SK-N-SH treated with all-trans-retinoic acid at 6 μM for 48 hours (cell line): Measurements from ENCODE around the gene GXYLT1.

Experiments used
- ATAC-seq: fragments of 200-7000 bp; cut with Tn5 transposase; 3 replicates; pipeline ENCODE4 v1.9.1; 2020; ENCODE audit warnings: mild to moderate bottlenecking, moderate library complexity
- ARNTL ChIP-seq: fragments of 450-650 bp; formaldehyde crosslinking; IDR thresholded peaks from 2 replicates; pipeline ENCODE4 v1.5.0; 2020; ENCODE audit warnings: low read depth, mild to moderate bottlenecking, moderate library complexity, borderline replicate concordance
- BACH2 ChIP-seq: fragments of 250-450 bp; sonication (Bioruptor Pico); IDR thresholded peaks from 2 replicates; pipeline ENCODE4 v1.9.0; 2021; ENCODE audit warnings: mild to moderate bottlenecking, borderline replicate concordance
- CSDC2 ChIP-seq: fragments of 250-450 bp; sonication (Bioruptor Pico); IDR thresholded peaks from 2 replicates; pipeline ENCODE4 v1.5.0; 2020; ENCODE audit warnings: mild to moderate bottlenecking, moderate library complexity
- CSRNP3 ChIP-seq: fragments of 250-450 bp; sonication (Bioruptor Pico); IDR thresholded peaks from 2 replicates; pipeline ENCODE4 v1.5.1; 2021; ENCODE audit warnings: mild to moderate bottlenecking, moderate library complexity
- ESRRG ChIP-seq: fragments of 250-450 bp; sonication (Bioruptor Pico); IDR thresholded peaks from 2 replicates; pipeline ENCODE4 v1.6.1; 2021; ENCODE audit warnings: mild to moderate bottlenecking
- GLIS3 ChIP-seq: fragments of 250-450 bp; sonication (Bioruptor Pico); IDR thresholded peaks from 2 replicates; pipeline ENCODE4 v1.5.0; 2020; ENCODE audit warnings: mild to moderate bottlenecking, moderate library complexity
- ISL1 ChIP-seq: fragments of 250-450 bp; sonication (Bioruptor Pico); IDR thresholded peaks from 2 replicates; pipeline ENCODE4 v2.1.2; 2022; ENCODE audit warnings: mild to moderate bottlenecking, moderate library complexity
- OSR1 ChIP-seq: fragments of 250-450 bp; sonication (Bioruptor Pico); IDR thresholded peaks from 2 replicates; pipeline ENCODE4 v1.8.0; 2022; ENCODE audit warnings: moderate library complexity, mild to moderate bottlenecking, inconsistent platforms
- PATZ1 ChIP-seq: fragments of 250-450 bp; sonication (Bioruptor Pico); IDR thresholded peaks from 2 replicates; pipeline ENCODE4 v1.8.0; 2020; ENCODE audit warnings: mild to moderate bottlenecking, moderate library complexity, borderline replicate concordance
- PPARA ChIP-seq: fragments of 250-450 bp; sonication (Bioruptor Pico); IDR thresholded peaks from 2 replicates; pipeline ENCODE4 v1.5.0; 2020; ENCODE audit warnings: mild to moderate bottlenecking, borderline replicate concordance
- RARB ChIP-seq: fragments of 250-450 bp; sonication (Bioruptor Pico); IDR thresholded peaks from 2 replicates; pipeline ENCODE4 v1.8.0; 2021; ENCODE audit warnings: mild to moderate bottlenecking, moderate library complexity
- SNAI2 ChIP-seq: fragments of 250-450 bp; sonication (Bioruptor Pico); IDR thresholded peaks from 2 replicates; pipeline ENCODE4 v1.5.0; 2020; ENCODE audit warnings: mild to moderate bottlenecking, moderate library complexity
- TCF4 ChIP-seq: fragments of 250-450 bp; sonication (Bioruptor Pico); IDR thresholded peaks from 2 replicates; pipeline ENCODE4 v1.8.0; 2021; ENCODE audit warnings: mild to moderate bottlenecking, moderate library complexity, borderline replicate concordance
- TOX ChIP-seq: fragments of 250-450 bp; sonication (Bioruptor Pico); IDR thresholded peaks from 2 replicates; pipeline ENCODE4 v1.8.0; 2021; ENCODE audit warnings: mild to moderate bottlenecking, moderate library complexity, borderline replicate concordance
- ZC3H10 ChIP-seq: fragments of 250-450 bp; sonication (Bioruptor Pico); IDR thresholded peaks from 2 replicates; pipeline ENCODE4 v1.5.1; 2021; ENCODE audit warnings: mild to moderate bottlenecking, moderate library complexity
- ZFP3 ChIP-seq: fragments of 250-450 bp; sonication (Bioruptor Pico); IDR thresholded peaks from 2 replicates; pipeline ENCODE4 v1.5.0; 2020; ENCODE audit warnings: mild to moderate bottlenecking, moderate library complexity
- ZFP30 ChIP-seq: fragments of 450-650 bp; formaldehyde crosslinking; IDR thresholded peaks from 2 replicates; pipeline ENCODE4 v1.5.0; 2022; ENCODE audit warnings: mild to moderate bottlenecking, moderate library complexity
- ZNF565 ChIP-seq: fragments of 450-650 bp; formaldehyde crosslinking; conservative IDR thresholded peaks from 2 replicates; pipeline ENCODE4 v1.5.0; 2020; ENCODE audit warnings: low read depth, mild to moderate bottlenecking, moderate library complexity
- ZNF70 ChIP-seq: fragments of 450-650 bp; formaldehyde crosslinking; IDR thresholded peaks from 2 replicates; pipeline ENCODE4 v1.5.0; 2020; ENCODE audit warnings: mild to moderate bottlenecking, moderate library complexity
- ZNF8 ChIP-seq: fragments of 450-650 bp; formaldehyde crosslinking; IDR thresholded peaks from 2 replicates; pipeline ENCODE4 v1.5.0; 2020; ENCODE audit warnings: mild to moderate bottlenecking, moderate library complexity
- TF ChIP-seq, protein P1 (sequence below): fragments of 250-450 bp; sonication (Bioruptor Pico); IDR thresholded peaks from 2 replicates; pipeline ENCODE4 v1.5.0; 2020; ENCODE audit warnings: mild to moderate bottlenecking, moderate library complexity
- TF ChIP-seq, protein P2 (sequence below): fragments of 250-450 bp; sonication (Bioruptor Pico); IDR thresholded peaks from 2 replicates; pipeline ENCODE4 v1.5.1; 2020; ENCODE audit warnings: low read depth, mild to moderate bottlenecking, moderate library complexity

Gene GXYLT1

DNA sequence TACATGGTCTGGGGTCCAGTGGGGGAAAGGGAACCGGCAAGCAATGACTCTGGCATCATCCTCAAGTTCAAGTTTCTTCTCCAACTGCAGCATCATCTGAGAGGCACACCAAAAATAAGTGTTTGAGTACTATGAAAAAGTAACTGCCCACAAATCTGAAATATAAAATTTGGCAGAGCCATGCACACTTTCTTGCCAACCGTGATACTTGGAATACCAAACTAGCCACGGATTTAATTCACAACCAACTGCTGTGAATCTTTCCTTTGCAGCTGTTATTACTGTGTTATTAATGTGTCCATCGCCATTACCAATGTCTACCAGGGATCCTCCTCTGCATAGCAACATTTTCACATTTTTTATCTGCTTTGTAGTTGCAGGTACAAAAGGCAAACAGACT lies 74.6 kb downstream of the GXYLT1 start:
- TF ChIP-seq ZFP30 (no peak), ISL1 (CRISPR knock-in tag) (no peak), PPARA (CRISPR knock-in tag) (no peak), ZNF565 (no peak), CSRNP3 (CRISPR knock-in tag) (no peak), OSR1 (CRISPR knock-in tag) (no peak), RARB (no peak), CSDC2 (CRISPR knock-in tag) (no peak), TOX (CRISPR knock-in tag) (no peak), ZNF8 (CRISPR knock-in tag) (no peak)
- TF ChIP-seq, protein P1, sequence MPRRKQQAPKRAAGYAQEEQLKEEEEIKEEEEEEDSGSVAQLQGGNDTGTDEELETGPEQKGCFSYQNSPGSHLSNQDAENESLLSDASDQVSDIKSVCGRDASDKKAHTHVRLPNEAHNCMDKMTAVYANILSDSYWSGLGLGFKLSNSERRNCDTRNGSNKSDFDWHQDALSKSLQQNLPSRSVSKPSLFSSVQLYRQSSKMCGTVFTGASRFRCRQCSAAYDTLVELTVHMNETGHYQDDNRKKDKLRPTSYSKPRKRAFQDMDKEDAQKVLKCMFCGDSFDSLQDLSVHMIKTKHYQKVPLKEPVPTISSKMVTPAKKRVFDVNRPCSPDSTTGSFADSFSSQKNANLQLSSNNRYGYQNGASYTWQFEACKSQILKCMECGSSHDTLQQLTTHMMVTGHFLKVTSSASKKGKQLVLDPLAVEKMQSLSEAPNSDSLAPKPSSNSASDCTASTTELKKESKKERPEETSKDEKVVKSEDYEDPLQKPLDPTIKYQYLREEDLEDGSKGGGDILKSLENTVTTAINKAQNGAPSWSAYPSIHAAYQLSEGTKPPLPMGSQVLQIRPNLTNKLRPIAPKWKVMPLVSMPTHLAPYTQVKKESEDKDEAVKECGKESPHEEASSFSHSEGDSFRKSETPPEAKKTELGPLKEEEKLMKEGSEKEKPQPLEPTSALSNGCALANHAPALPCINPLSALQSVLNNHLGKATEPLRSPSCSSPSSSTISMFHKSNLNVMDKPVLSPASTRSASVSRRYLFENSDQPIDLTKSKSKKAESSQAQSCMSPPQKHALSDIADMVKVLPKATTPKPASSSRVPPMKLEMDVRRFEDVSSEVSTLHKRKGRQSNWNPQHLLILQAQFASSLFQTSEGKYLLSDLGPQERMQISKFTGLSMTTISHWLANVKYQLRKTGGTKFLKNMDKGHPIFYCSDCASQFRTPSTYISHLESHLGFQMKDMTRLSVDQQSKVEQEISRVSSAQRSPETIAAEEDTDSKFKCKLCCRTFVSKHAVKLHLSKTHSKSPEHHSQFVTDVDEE (CRISPR knock-in tag) = no peak
- TF ChIP-seq, protein P2, sequence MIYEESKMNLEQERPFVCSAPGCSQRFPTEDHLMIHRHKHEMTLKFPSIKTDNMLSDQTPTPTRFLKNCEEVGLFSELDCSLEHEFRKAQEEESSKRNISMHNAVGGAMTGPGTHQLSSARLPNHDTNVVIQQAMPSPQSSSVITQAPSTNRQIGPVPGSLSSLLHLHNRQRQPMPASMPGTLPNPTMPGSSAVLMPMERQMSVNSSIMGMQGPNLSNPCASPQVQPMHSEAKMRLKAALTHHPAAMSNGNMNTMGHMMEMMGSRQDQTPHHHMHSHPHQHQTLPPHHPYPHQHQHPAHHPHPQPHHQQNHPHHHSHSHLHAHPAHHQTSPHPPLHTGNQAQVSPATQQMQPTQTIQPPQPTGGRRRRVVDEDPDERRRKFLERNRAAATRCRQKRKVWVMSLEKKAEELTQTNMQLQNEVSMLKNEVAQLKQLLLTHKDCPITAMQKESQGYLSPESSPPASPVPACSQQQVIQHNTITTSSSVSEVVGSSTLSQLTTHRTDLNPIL (CRISPR knock-in tag) = no peak
- no peak for ATAC-seq

- ATAC-seq = no peak
- TF ChIP-seq ZNF70 (CRISPR knock-in tag) (no peak), TCF4 (no peak), ZC3H10 (CRISPR knock-in tag) (no peak), ZFP3 (CRISPR knock-in tag) (no peak), PPARA (CRISPR knock-in tag) (no peak), ZNF565 (no peak), PATZ1 (CRISPR knock-in tag) (no peak), OSR1 (CRISPR knock-in tag) (no peak), ESRRG (CRISPR knock-in tag) (no peak), ARNTL (CRISPR knock-in tag) (no peak)
Observed at GRCh38 chr12:42059127-42059526, 85.5 kb downstream of the GXYLT1 start.

GRCh38 chr12:42056130-42056529 lies 88.5 kb downstream of the GXYLT1 start:
- ATAC-seq = no peak
- TF ChIP-seq CSRNP3 (CRISPR knock-in tag) = no peak
- no peak for TF ChIP-seq ISL1 (CRISPR knock-in tag)
- TF ChIP-seq ARNTL (CRISPR knock-in tag) = no peak
- TF ChIP-seq, protein P2 (CRISPR knock-in tag) = no peak
- no peak for TF ChIP-seq RARB
- TF ChIP-seq, protein P1 (CRISPR knock-in tag) = no peak
- TF ChIP-seq BACH2 (CRISPR knock-in tag) = no peak
- TF ChIP-seq PPARA (CRISPR knock-in tag) = no peak
- no peak for TF ChIP-seq SNAI2
- no peak for TF ChIP-seq TCF4
- no peak for TF ChIP-seq ZC3H10 (CRISPR knock-in tag)
- TF ChIP-seq ZFP30 = no peak
- no peak for TF ChIP-seq GLIS3 (CRISPR knock-in tag)
- no peak for TF ChIP-seq ZNF565
- TF ChIP-seq ZNF70 (CRISPR knock-in tag) = no peak
- TF ChIP-seq TOX (CRISPR knock-in tag) = no peak
- no peak for TF ChIP-seq CSDC2 (CRISPR knock-in tag)
- TF ChIP-seq ESRRG (CRISPR knock-in tag) = no peak
